Measurements from ENCODE around the gene CD99. TPM values are rescaled to one million over a fixed set of nuclear protein-coding genes. Genes with fewer than 3 reads are reported as not detected.

Gene CD99
- total and polyA plus RNA-seq, 9 of the 15 experiments (the other 6 are each of a cell fraction or from before 2014, with no cell fraction given) = 5.0 to 55.3 (median 34.5) TPM

DNA sequence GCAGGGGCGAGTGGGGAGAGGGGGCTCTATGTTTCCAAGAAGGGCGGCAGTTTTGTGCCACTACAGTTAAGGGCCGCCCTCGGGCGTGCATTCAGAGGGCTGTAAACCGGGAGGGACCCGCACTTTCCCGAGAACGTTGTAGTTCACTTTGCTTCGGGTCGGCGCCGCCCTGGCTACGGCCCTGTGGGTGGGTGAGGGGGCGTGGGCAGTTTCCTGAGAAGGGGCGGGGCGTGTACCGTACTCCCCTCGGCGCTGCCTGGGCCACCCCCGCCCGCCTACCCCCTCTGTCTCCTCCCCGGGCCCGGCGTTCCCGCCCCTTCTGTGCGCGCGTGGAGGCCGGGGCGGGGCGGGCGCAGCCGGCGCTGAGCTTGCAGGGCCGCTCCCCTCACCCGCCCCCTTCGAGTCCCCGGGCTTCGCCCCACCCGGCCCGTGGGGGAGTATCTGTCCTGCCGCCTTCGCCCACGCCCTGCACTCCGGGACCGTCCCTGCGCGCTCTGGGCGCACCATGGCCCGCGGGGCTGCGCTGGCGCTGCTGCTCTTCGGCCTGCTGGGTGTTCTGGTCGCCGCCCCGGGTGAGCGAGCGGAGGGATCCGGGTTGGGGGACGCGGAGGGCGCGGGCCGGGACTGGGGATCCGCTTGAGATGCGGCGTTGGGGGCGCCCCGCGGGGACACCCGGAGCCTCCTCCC lies at the start of gene CD99 (continued):
- no peak for TF ChIP-seq ZEB2 (IDR thresholded peaks at IDR 0.05)
- no peak for TF ChIP-seq HMGN3 (IDR thresholded peaks at IDR 0.05; ENCODE audit: borderline replicate concordance, extremely low read depth, insufficient read length, low read depth, low read length)
- no peak for TF ChIP-seq TGIF2 (CRISPR knock-in tag; IDR thresholded peaks at IDR 0.05)
- no peak for TF ChIP-seq DLX4 (CRISPR knock-in tag; IDR thresholded peaks at IDR 0.05)
- no peak for TF ChIP-seq NR2C2 (CRISPR knock-in tag; IDR thresholded peaks at IDR 0.05)
- no peak for TF ChIP-seq NR2C2 (tag; IDR thresholded peaks at IDR 0.05)
- TF ChIP-seq RBM14 (IDR thresholded peaks at IDR 0.05; ENCODE audit: borderline replicate concordance, insufficient read depth, low read depth, low read length) = 0 out of 2 replicates have a peak, but pooled peaks have one; percentile 33
- TF ChIP-seq ZHX1 (conservative IDR thresholded peaks at IDR 0.05; ENCODE audit: low read length) = no peak
- no peak for TF ChIP-seq ZZZ3 (IDR thresholded peaks at IDR 0.05)
- TF ChIP-seq PREB (CRISPR knock-in tag; IDR thresholded peaks at IDR 0.05) = no peak
- TF ChIP-seq RHOXF2B (CRISPR knock-in tag; conservative IDR thresholded peaks at IDR 0.05) = no peak
- TF ChIP-seq PHF8 (IDR thresholded peaks at IDR 0.05; ENCODE audit: borderline replicate concordance, low read length) = peak; percentile 53; the same call in 1 of the 2 replicates
- TF ChIP-seq, protein P1, sequence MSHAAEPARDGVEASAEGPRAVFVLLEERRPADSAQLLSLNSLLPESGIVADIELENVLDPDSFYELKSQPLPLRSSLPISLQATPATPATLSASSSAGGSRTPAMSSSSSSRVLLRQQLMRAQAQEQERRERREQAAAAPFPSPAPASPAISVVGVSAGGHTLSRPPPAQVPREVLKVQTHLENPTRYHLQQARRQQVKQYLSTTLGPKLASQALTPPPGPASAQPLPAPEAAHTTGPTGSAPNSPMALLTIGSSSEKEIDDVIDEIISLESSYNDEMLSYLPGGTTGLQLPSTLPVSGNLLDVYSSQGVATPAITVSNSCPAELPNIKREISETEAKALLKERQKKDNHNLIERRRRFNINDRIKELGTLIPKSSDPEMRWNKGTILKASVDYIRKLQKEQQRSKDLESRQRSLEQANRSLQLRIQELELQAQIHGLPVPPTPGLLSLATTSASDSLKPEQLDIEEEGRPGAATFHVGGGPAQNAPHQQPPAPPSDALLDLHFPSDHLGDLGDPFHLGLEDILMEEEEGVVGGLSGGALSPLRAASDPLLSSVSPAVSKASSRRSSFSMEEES (CRISPR knock-in tag; IDR thresholded peaks at IDR 0.05) = no peak
- TF ChIP-seq, protein P2, sequence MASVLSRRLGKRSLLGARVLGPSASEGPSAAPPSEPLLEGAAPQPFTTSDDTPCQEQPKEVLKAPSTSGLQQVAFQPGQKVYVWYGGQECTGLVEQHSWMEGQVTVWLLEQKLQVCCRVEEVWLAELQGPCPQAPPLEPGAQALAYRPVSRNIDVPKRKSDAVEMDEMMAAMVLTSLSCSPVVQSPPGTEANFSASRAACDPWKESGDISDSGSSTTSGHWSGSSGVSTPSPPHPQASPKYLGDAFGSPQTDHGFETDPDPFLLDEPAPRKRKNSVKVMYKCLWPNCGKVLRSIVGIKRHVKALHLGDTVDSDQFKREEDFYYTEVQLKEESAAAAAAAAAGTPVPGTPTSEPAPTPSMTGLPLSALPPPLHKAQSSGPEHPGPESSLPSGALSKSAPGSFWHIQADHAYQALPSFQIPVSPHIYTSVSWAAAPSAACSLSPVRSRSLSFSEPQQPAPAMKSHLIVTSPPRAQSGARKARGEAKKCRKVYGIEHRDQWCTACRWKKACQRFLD (CRISPR knock-in tag; IDR thresholded peaks at IDR 0.05) = no peak
- no peak for TF ChIP-seq RBM25 (IDR thresholded peaks at IDR 0.05; ENCODE audit: low read depth, low read length, severe bottlenecking)
- TF ChIP-seq, protein P3, sequence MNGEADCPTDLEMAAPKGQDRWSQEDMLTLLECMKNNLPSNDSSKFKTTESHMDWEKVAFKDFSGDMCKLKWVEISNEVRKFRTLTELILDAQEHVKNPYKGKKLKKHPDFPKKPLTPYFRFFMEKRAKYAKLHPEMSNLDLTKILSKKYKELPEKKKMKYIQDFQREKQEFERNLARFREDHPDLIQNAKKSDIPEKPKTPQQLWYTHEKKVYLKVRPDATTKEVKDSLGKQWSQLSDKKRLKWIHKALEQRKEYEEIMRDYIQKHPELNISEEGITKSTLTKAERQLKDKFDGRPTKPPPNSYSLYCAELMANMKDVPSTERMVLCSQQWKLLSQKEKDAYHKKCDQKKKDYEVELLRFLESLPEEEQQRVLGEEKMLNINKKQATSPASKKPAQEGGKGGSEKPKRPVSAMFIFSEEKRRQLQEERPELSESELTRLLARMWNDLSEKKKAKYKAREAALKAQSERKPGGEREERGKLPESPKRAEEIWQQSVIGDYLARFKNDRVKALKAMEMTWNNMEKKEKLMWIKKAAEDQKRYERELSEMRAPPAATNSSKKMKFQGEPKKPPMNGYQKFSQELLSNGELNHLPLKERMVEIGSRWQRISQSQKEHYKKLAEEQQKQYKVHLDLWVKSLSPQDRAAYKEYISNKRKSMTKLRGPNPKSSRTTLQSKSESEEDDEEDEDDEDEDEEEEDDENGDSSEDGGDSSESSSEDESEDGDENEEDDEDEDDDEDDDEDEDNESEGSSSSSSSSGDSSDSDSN (IDR thresholded peaks at IDR 0.05; ENCODE audit: borderline replicate concordance in 1 of 2, low read depth in 2 of 2, low read length in 2 of 2) = 0 out of 4 replicates have a peak, but pooled peaks have one; percentile 38 to 58
- no peak for TF ChIP-seq DPF2 (IDR thresholded peaks at IDR 0.05)
